H9 (cell line): ENCODE data around the gene SIAH2. TPM values are rescaled to one million over a fixed set of nuclear protein-coding genes. Genes with fewer than 3 reads are reported as not detected.

Experiments
- DNase-seq: peaks from one replicate; pipeline ENCODE4 v3.0.0-alpha.2; 2017
- H2AFZ ChIP-seq: one replicate; pipeline ENCODE4 v1.6.1; 2013; ENCODE audit warnings: mild to moderate bottlenecking, low read length, control low read depth, moderate library complexity
- H2AK5ac ChIP-seq: 2 replicates; pipeline ENCODE4 v1.6.1; 2013; ENCODE audit warnings: low read length, control low read depth, mixed read lengths; ENCODE audit not compliant: insufficient read length
- H2BK120ac ChIP-seq: one replicate; pipeline ENCODE4 v1.6.1; 2013; ENCODE audit warnings: low read depth, mild to moderate bottlenecking, low read length, control low read depth, inconsistent platforms; ENCODE audit not compliant: poor library complexity, severe bottlenecking
- H2BK12ac ChIP-seq: 2 replicates; pipeline ENCODE4 v1.6.1; 2013; ENCODE audit warnings: low read length, control low read depth, mixed read lengths, low read depth; ENCODE audit not compliant: insufficient read length
- H2BK15ac ChIP-seq: 2 replicates; pipeline ENCODE4 v1.6.1; 2013; ENCODE audit warnings: low read depth, low read length, control low read depth
- H2BK20ac ChIP-seq: one replicate; pipeline ENCODE4 v1.6.1; 2013; ENCODE audit warnings: low read depth, mild to moderate bottlenecking, low read length, control low read depth, inconsistent platforms; ENCODE audit not compliant: poor library complexity, severe bottlenecking
- H2BK5ac ChIP-seq: 2 replicates; pipeline ENCODE4 v1.6.1; 2013; ENCODE audit warnings: low read length, control low read depth, mixed read lengths; ENCODE audit not compliant: insufficient read length
- H3K14ac ChIP-seq: 2 replicates; pipeline ENCODE4 v1.6.1; 2013; ENCODE audit warnings: low read length, control low read depth; ENCODE audit not compliant: insufficient read depth
- H3K18ac ChIP-seq: 2 replicates; pipeline ENCODE4 v1.6.1; 2013; ENCODE audit warnings: low read depth, mild to moderate bottlenecking, mixed read lengths, low read length, control low read depth; ENCODE audit not compliant: insufficient read length
- H3K23ac ChIP-seq: 2 replicates; pipeline ENCODE4 v1.6.1; 2013; ENCODE audit warnings: low read length, control low read depth, mixed read lengths, low read depth; ENCODE audit not compliant: insufficient read length
- H3K23me2 ChIP-seq: 2 replicates; pipeline ENCODE4 v1.6.1; 2013; ENCODE audit warnings: low read depth, mild to moderate bottlenecking, mixed read lengths, low read length, control low read depth; ENCODE audit not compliant: insufficient read length, poor library complexity, severe bottlenecking
- H3K27ac ChIP-seq: 2 replicates; pipeline ENCODE4 v1.5.1; 2013; ENCODE audit warnings: low read length, control low read depth, mixed read lengths, low read depth; ENCODE audit not compliant: insufficient read length
- H3K27me3 ChIP-seq: 2 replicates; pipeline ENCODE4 v1.6.1; 2013; ENCODE audit warnings: low read length, control low read depth, inconsistent platforms; ENCODE audit not compliant: insufficient read depth
- H3K4ac ChIP-seq: 2 replicates; pipeline ENCODE4 v1.6.1; 2013; ENCODE audit warnings: low read depth, mild to moderate bottlenecking, control low read depth, inconsistent platforms, low read length, moderate library complexity
- H3K4me1 ChIP-seq: 2 replicates; pipeline ENCODE4 v1.6.1; 2013; ENCODE audit warnings: low read length, control low read depth, inconsistent platforms; ENCODE audit not compliant: insufficient read depth
- H3K4me2 ChIP-seq: 2 replicates; pipeline ENCODE4 v1.6.1; 2013; ENCODE audit warnings: low read length, control low read depth, mixed read lengths; ENCODE audit not compliant: insufficient read length, insufficient read depth
- H3K56ac ChIP-seq: 2 replicates; pipeline ENCODE4 v1.6.1; 2013; ENCODE audit warnings: low read depth, mild to moderate bottlenecking, mixed read lengths, low read length, control low read depth; ENCODE audit not compliant: insufficient read length
- H3K79me1 ChIP-seq: 2 replicates; pipeline ENCODE4 v1.6.1; 2013; ENCODE audit warnings: low read depth, mild to moderate bottlenecking, moderate library complexity, low read length, control low read depth, inconsistent platforms; ENCODE audit not compliant: insufficient read depth, poor library complexity, severe bottlenecking
- H3K79me2 ChIP-seq: 2 replicates; pipeline ENCODE4 v1.6.1; 2013; ENCODE audit warnings: low read length, control low read depth, inconsistent platforms; ENCODE audit not compliant: insufficient read depth
- H3K9ac ChIP-seq: 2 replicates; pipeline ENCODE4 v1.6.1; 2013; ENCODE audit warnings: low read length, control low read depth, mixed read lengths; ENCODE audit not compliant: insufficient read length; ENCODE audit errors: extremely low read depth
- H3K9me3 ChIP-seq: one replicate; pipeline ENCODE4 v1.6.1; 2013; ENCODE audit warnings: low read depth, low read length, inconsistent platforms; ENCODE audit not compliant: control insufficient read depth
- H3T11ph ChIP-seq: one replicate; pipeline ENCODE4 v1.6.1; 2013; ENCODE audit warnings: mild to moderate bottlenecking, low read length, control low read depth, inconsistent platforms
- H4K20me1 ChIP-seq: one replicate; pipeline ENCODE4 v1.6.1; 2013; ENCODE audit not compliant: control insufficient read depth, insufficient read length, insufficient read depth
- H4K5ac ChIP-seq: 2 replicates; pipeline ENCODE4 v1.6.1; 2013; ENCODE audit warnings: low read depth, mild to moderate bottlenecking, mixed read lengths, low read length, control low read depth; ENCODE audit not compliant: insufficient read length
- H4K8ac ChIP-seq: replicated peaks from 2 replicates; pipeline ENCODE4 v1.6.1; 2013; ENCODE audit warnings: low read length, control low read depth, mixed read lengths, low read depth; ENCODE audit not compliant: insufficient read length
- H4K91ac ChIP-seq: 2 replicates; pipeline ENCODE4 v1.6.1; 2013; ENCODE audit warnings: low read depth, mild to moderate bottlenecking, moderate library complexity, mixed read lengths, low read length, control low read depth; ENCODE audit not compliant: insufficient read length
- H3K27ac Mint-ChIP-seq, 3 experiments: 2 replicates in 2 of 3; 3 replicates in 1 of 3; pipeline ENCODE4 v1.8.0; 2020 to 2021; ENCODE audit warnings: mixed read lengths in 3 of 3, mild to moderate bottlenecking in 1 of 3, moderate library complexity in 1 of 3
- H3K27me3 Mint-ChIP-seq: 2 replicates; pipeline ENCODE4 v1.8.0; 2021; ENCODE audit warnings: low read depth, mild to moderate bottlenecking, moderate library complexity, mixed read lengths
- H3K36me3 Mint-ChIP-seq, 3 experiments: 2 replicates in 2 of 3; 3 replicates in 1 of 3; pipeline ENCODE4 v1.8.0; 2020 to 2021; ENCODE audit warnings: low read depth in 3 of 3, mixed read lengths in 3 of 3; ENCODE audit not compliant: insufficient read depth in 1 of 3
- H3K4me1 Mint-ChIP-seq, 2 experiments: 2 replicates each; pipeline ENCODE4 v1.8.0; 2020; ENCODE audit warnings: mixed read lengths in 2 of 2
- H3K4me3 Mint-ChIP-seq, 2 experiments: 2 replicates in 1 of 2; 3 replicates in 1 of 2; pipeline ENCODE4 v1.8.0; 2020 to 2021; ENCODE audit warnings: mild to moderate bottlenecking in 2 of 2, mixed read lengths in 2 of 2, moderate library complexity in 1 of 2
- H3K9me3 Mint-ChIP-seq, 2 experiments: 2 replicates in 1 of 2; 3 replicates in 1 of 2; pipeline ENCODE4 v1.8.0; 2020; ENCODE audit warnings: mild to moderate bottlenecking in 2 of 2, mixed read lengths in 2 of 2, moderate library complexity in 1 of 2
- WGBS: extraction: QIAGEN DNeasy Blood & Tissue Kit; methylation state at CpG from one replicate; pipeline ENCODE4 v1.1.7; 2013; ENCODE audit warnings: missing lambda C conversion rate, low lambda C conversion rate, mixed read lengths; ENCODE audit not compliant: insufficient read length; ENCODE audit errors: extremely low coverage; 5-methylcytosine and 5-hydroxymethylcytosine counted together
- total RNA-seq: library from RNA; stranded (reverse); gene quantifications from 2 replicates; pipeline ENCODE4 v1.2.1, GENCODE V29; 2021
- TF ChIP-seq, protein P1 (sequence below): fragments of 200-600 bp; sonication (generic); conservative IDR thresholded peaks from 3 replicates; pipeline ENCODE4 v1.8.0; 2021; ENCODE audit warnings: antibody characterized with exemption, mild to moderate bottlenecking

The SIAH2 gene
- total RNA-seq, 1 experiment from 2014 or later, result 17.4 TPM

DNA sequence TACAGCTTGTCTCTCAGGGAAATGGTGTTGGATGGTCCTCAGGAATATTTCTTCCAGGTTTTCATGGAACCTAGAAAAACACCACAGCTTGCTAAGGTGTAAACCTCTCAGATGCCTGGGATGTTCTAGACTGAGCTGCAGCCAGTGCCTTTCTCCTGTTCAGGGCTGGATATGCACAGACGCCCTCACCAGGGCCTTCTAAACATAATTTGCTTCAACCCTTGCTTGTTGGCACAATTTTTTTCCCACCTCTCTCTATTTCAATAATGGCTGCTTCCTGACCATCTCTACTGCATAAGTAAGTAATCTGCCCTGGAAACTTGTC is 28.2 kb downstream of the SIAH2 start:
- Histone ChIP-seq H2BK20ac (no peak overlapping the region), H2AK5ac (no peak overlapping the region), H4K91ac (no peak overlapping the region), H3K23ac (no peak overlapping the region), H3K4ac (no peak overlapping the region), H2BK5ac (no peak overlapping the region), H3K79me1 (no peaks in the 10 kb centered on the region), H2BK15ac (no peak overlapping the region), H4K20me1 (no peaks in the 10 kb centered on the region), H3K4me1 (0 out of 2 replicates have a peak, but pooled peaks cover 4% of the 10 kb centered on the region), H3K9ac (no peak overlapping the region), H3K23me2 (no peaks in the 10 kb centered on the region), H3K27ac (no peak overlapping the region), H3K27me3 (no peaks in the 10 kb centered on the region), H2AFZ (no peak overlapping the region), H4K8ac (no peak overlapping the region), H2BK120ac (no peak overlapping the region), H3T11ph (no peak overlapping the region), H3K18ac (no peak overlapping the region), H3K56ac (no peak overlapping the region), H3K4me2 (no peak overlapping the region), H3K79me2 (no peaks in the 10 kb centered on the region), H3K9me3 (no peaks in the 10 kb centered on the region), H4K5ac (no peak overlapping the region), H2BK12ac (no peak overlapping the region), H3K14ac (no peak overlapping the region)
- Mint-ChIP-seq H3K36me3 (no peaks in the 10 kb centered on the region), H3K4me1 (peaks cover 41 to 57% of the 10 kb centered on the region in 2 experiments), H3K9me3 (no peaks in the 10 kb centered on the region), H3K4me3 (no peak overlapping the region), H3K27me3 (no peaks in the 10 kb centered on the region), H3K27ac (no peak overlapping the region)
- TF ChIP-seq, protein P1, sequence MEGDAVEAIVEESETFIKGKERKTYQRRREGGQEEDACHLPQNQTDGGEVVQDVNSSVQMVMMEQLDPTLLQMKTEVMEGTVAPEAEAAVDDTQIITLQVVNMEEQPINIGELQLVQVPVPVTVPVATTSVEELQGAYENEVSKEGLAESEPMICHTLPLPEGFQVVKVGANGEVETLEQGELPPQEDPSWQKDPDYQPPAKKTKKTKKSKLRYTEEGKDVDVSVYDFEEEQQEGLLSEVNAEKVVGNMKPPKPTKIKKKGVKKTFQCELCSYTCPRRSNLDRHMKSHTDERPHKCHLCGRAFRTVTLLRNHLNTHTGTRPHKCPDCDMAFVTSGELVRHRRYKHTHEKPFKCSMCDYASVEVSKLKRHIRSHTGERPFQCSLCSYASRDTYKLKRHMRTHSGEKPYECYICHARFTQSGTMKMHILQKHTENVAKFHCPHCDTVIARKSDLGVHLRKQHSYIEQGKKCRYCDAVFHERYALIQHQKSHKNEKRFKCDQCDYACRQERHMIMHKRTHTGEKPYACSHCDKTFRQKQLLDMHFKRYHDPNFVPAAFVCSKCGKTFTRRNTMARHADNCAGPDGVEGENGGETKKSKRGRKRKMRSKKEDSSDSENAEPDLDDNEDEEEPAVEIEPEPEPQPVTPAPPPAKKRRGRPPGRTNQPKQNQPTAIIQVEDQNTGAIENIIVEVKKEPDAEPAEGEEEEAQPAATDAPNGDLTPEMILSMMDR, result no peak
- WGBS, result no CpG with 5 or more reads among the region's 1 CpG
- no peak for DNase-seq
